Epithelial cell of proximal tubule (primary cell): ENCODE data around the gene DIDO1. TPM values are rescaled to one million over a fixed set of nuclear protein-coding genes. Genes with fewer than 3 reads are reported as not detected.

Source experiments
- DNase-seq: peaks from one replicate; pipeline ENCODE4 v3.0.0-alpha.2; 2011; ENCODE audit warnings: low read depth
- H3K4me3 ChIP-seq: 2 replicates; pipeline ENCODE4 v1.5.1; 2011; ENCODE audit warnings: low read depth, mild to moderate bottlenecking, low read length
- CTCF ChIP-seq: conservative IDR thresholded peaks from 2 replicates; pipeline ENCODE4 v1.5.1; 2012; ENCODE audit warnings: low read depth, mild to moderate bottlenecking, low read length
- total RNA-seq: library from RNA; depleted of rRNA; stranded (reverse); fragments of >200 nt; gene quantifications from 2 replicates; pipeline ENCODE4 v1.2.3, GENCODE V29; 2015

The DIDO1 gene
- total RNA-seq, 1 donor from 2014 or later: 26.9 TPM

GRCh38 chr20:62952373-62952967 lies 26.2 kb upstream of the DIDO1 start, which contains the start of gene SLC17A9:
Gene SLC17A9, plus strand, starts transcription at chr20:62952709. Its CDS starts 122 bp downstream, at chr20:62952831.
- H3K4me3 ChIP-seq: peak within 1 kb of the TSS; percentile 21
- no peak for TF ChIP-seq CTCF

GRCh38 chr20:62951896-62952372 lies 25.6 kb upstream of the DIDO1 start:
- TF ChIP-seq CTCF: no peak
- peak overlapping the region; percentile 21 for H3K4me3 ChIP-seq
- no peak for DNase-seq

More at GRCh38 chr20:62952373-62952967, 26.2 kb upstream of the DIDO1 start, which contains the start of gene SLC17A9:
- DNase-seq: no peak

- DNase-seq: no peak
- no peak for TF ChIP-seq CTCF
- no peak overlapping the region for H3K4me3 ChIP-seq
Observed at GRCh38 chr20:62951143-62951895, 25.0 kb upstream of the DIDO1 start.

GRCh38 chr20:62950741-62951140 lies 24.4 kb upstream of the DIDO1 start:
- no peak for TF ChIP-seq CTCF
- no peak for DNase-seq
- no peak overlapping the region for H3K4me3 ChIP-seq

GRCh38 chr20:62949962-62950361 lies 23.7 kb upstream of the DIDO1 start:
- DNase-seq: no peak
- TF ChIP-seq CTCF: no peak
- H3K4me3 ChIP-seq: no peak overlapping the region

- H3K4me3 ChIP-seq: no peak overlapping the region
- TF ChIP-seq CTCF: no peak
- no peak for DNase-seq
Observed at GRCh38 chr20:62949153-62949821, 23.0 kb upstream of the DIDO1 start.
